Upper lobe of left lung (tissue), 4 donors: ENCODE results near the gene PIP.

ENCODE experiments used
- POLR2A ChIP-seq, 4 donors: fragments of 450-650 bp; IDR thresholded peaks; one replicate each; pipeline ENCODE4 v1.5.1; 2016 to 2017; ENCODE audit warnings: antibody characterized with exemption in 4 of 4, mild to moderate bottlenecking in 2 of 4
- POLR2AphosphoS5 ChIP-seq, 2 donors: sonication (generic); formaldehyde crosslinking; IDR thresholded peaks; one replicate each; pipeline ENCODE4 v1.5.1; 2017; ENCODE audit warnings: antibody characterized with exemption in 2 of 2

DNA sequence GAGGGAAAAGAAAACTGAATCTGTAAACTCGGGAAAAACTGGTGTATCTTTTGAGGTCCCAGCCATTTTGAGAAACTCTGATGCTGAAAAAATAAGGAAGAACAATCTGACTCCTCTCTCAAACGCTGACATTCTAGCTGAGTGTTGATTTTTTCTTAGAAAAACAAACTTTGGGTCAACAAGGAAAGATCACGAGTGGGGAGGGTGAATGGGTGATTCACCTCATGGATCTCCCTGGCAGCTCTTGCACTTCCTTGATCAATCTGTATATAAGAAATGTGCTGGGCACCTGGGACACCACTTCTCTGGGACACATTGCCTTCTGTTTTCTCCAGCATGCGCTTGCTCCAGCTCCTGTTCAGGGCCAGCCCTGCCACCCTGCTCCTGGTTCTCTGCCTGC is at the start of gene PIP:
- TF ChIP-seq POLR2A (IDR thresholded peaks at IDR 0.05) (no peak), POLR2AphosphoS5 (IDR thresholded peaks at IDR 0.05) (no peak)
